K562 (cell line): ENCODE results near the gene TBC1D25. TPM values are rescaled to one million over a fixed set of nuclear protein-coding genes. Genes with fewer than 3 reads are reported as not detected.
"Not testable (repeated sequence)": the region's sequence is repeated elsewhere in the genome, so short reads cannot be mapped to it uniquely, and the experiment has no call there.

Experiments used
- ATAC-seq: fragments of 200-7000 bp; cut with Tn5 transposase; 3 replicates; pipeline ENCODE4 v1.9.1; 2020; ENCODE audit warnings: moderate library complexity
- BruUV-seq: library from RNA; stranded (reverse); fragments of 400-500 nt; replicated peaks from 2 replicates; lab custom pipeline; 2021; lab: Mats Ljungman, UMichigan
- CTCF ChIA-PET: fragments of 300-600 bp; formaldehyde crosslinking; extraction: SDS; loops from one replicate; lab custom pipeline; 2021; ENCODE audit warnings: low intra/inter-chr PET ratio; lab: Yijun Ruan, JAX
- POLR2A ChIA-PET: fragments of 300-600, 350-650 bp; sonication (Branson Sonifier 250); formaldehyde crosslinking; extraction: SDS; loops from one replicate; lab custom pipeline; 2021; ENCODE audit warnings: antibody characterized with exemption, inconsistent platforms; lab: Yijun Ruan, JAX
- DNase-seq, 4 experiments: peaks; one replicate each; pipeline versions ENCODE4 v3.0.0 to v3.0.0-alpha.2; 2011 to 2018; ENCODE audit warnings: low spot score in 3 of 4, mixed read lengths in 3 of 4; ENCODE audit errors: extremely low read depth in 1 of 4
- FAIRE-seq: peaks from 2 replicates; lab custom pipeline; 2011; peaks lifted over from hg19 to GRCh38; lab: Jason Lieb, UNC
- H2AFZ ChIP-seq: 2 replicates; pipeline ENCODE4 v1.6.0; 2011; ENCODE audit warnings: low read depth, low read length, control low read depth, inconsistent platforms
- H3K27ac ChIP-seq: fragments of 200-600 bp; 3 replicates; pipeline ENCODE4 v1.8.0; 2011; ENCODE audit warnings: low read depth, mild to moderate bottlenecking, control low read depth, inconsistent platforms, low read length, moderate library complexity, mixed read lengths; ENCODE audit errors: extremely low read depth
- H3K27me3 ChIP-seq, 2 experiments: fragments of 300-600 bp in 1 of 2; 2 replicates in 1 of 2; 3 replicates in 1 of 2; pipeline versions ENCODE4 v1.6.0 to v1.8.0; 2011; ENCODE audit warnings: inconsistent platforms in 2 of 2, low read length in 2 of 2, mild to moderate bottlenecking in 1 of 2, mixed read lengths in 1 of 2, moderate library complexity in 1 of 2; ENCODE audit not compliant: control insufficient read depth in 2 of 2, insufficient read depth in 2 of 2
- H3K36me3 ChIP-seq: fragments of 300-600 bp; 3 replicates; pipeline ENCODE4 v1.8.0; 2011; ENCODE audit warnings: mild to moderate bottlenecking, low read length, inconsistent platforms; ENCODE audit not compliant: control insufficient read depth, insufficient read depth
- H3K4me1 ChIP-seq, 2 experiments: fragments of 200-600 bp in 1 of 2; replicated peaks in 1 of 2; 2 replicates in 1 of 2; 3 replicates in 1 of 2; pipeline versions ENCODE4 v1.5.1 to v1.8.0; 2011; ENCODE audit warnings: inconsistent platforms in 2 of 2, low read length in 2 of 2, mild to moderate bottlenecking in 1 of 2, mixed read lengths in 1 of 2, moderate library complexity in 1 of 2; ENCODE audit not compliant: control insufficient read depth in 2 of 2, insufficient read depth in 2 of 2
- H3K4me2 ChIP-seq: 2 replicates; pipeline ENCODE4 v1.6.1; 2011; ENCODE audit warnings: low read length, control low read depth, inconsistent platforms, mixed read lengths; ENCODE audit not compliant: insufficient read depth
- H3K4me3 ChIP-seq: fragments of 200-600 bp; sonication (generic), shearing (Covaris generic); 2 replicates; pipeline ENCODE4 v1.5.1; 2016; ENCODE audit warnings: control low read depth, inconsistent platforms
- H3K79me2 ChIP-seq: fragments of 200-600 bp; 3 replicates; pipeline ENCODE4 v1.8.0; 2011; ENCODE audit warnings: low read length, inconsistent platforms; ENCODE audit not compliant: control insufficient read depth, insufficient read depth
- H3K9ac ChIP-seq, 2 experiments: 2 replicates each; pipeline versions ENCODE4 v1.6.0 to v1.6.1; 2011; ENCODE audit warnings: low read depth in 2 of 2, low read length in 2 of 2, control low read depth in 1 of 2, inconsistent platforms in 1 of 2, mild to moderate bottlenecking in 1 of 2, mixed read lengths in 1 of 2; ENCODE audit not compliant: insufficient read depth in 1 of 2
- H3K9me1 ChIP-seq: one replicate; pipeline ENCODE4 v1.6.0; 2011; ENCODE audit warnings: inconsistent platforms, mild to moderate bottlenecking, low read length, moderate library complexity; ENCODE audit not compliant: control insufficient read depth, insufficient read depth
- H3K9me3 ChIP-seq: replicated peaks from 2 replicates; pipeline ENCODE4 v1.5.1; 2011; ENCODE audit warnings: low read depth, low read length, inconsistent platforms; ENCODE audit not compliant: control insufficient read depth, insufficient read depth
- H4K20me1 ChIP-seq: replicated peaks from 2 replicates; pipeline ENCODE4 v1.6.1; 2011; ENCODE audit warnings: low read length, inconsistent platforms, mixed read lengths; ENCODE audit not compliant: control insufficient read depth, insufficient read depth
- CBFA2T3 ChIP-seq: fragments of 450-650 bp; IDR thresholded peaks from 2 replicates; pipeline ENCODE4 v1.6.1; 2017
- NR2C2 ChIP-seq, 2 experiments: fragments of 200-800 bp in 1 of 2; sonication (Bioruptor generic) in 1 of 2; sonication (generic) in 1 of 2; formaldehyde crosslinking in 1 of 2; IDR thresholded peaks; 2 replicates each; pipeline versions ENCODE4 v1.6.1 to v1.8.0; 2016 to 2022; ENCODE audit warnings: mild to moderate bottlenecking in 1 of 2, missing compliant biosample characterization in 1 of 2, missing genetic modification characterization in 1 of 2, missing genetic modification reagents in 1 of 2
- POLR3G ChIP-seq: IDR thresholded peaks from 2 replicates; pipeline ENCODE4 v1.6.1; 2011; ENCODE audit not compliant: insufficient read length, insufficient replicate concordance; ENCODE audit errors: extremely low read depth
- PRMT5 ChIP-seq: sonication (generic); formaldehyde crosslinking; IDR thresholded peaks from 2 replicates; pipeline ENCODE4 v1.5.0; 2020; ENCODE audit warnings: missing genetic modification reagents
- TEAD2 ChIP-seq: fragments of 450-650 bp; IDR thresholded peaks from 2 replicates; pipeline ENCODE4 v1.6.1; 2016; ENCODE audit warnings: missing genetic modification characterization, control low read depth, missing compliant biosample characterization
- WGBS: fragments of 100-300 bp; shearing (Covaris generic); methylation state at CpG from one replicate; pipeline ENCODE4 v1.1.6; 2016; ENCODE audit warnings: low coverage, mixed read lengths; ENCODE audit not compliant: insufficient coverage; ENCODE audit errors: missing lambda C conversion rate; 5-methylcytosine and 5-hydroxymethylcytosine counted together
- in situ Hi-C: fragments of 300-500 bp; cut with MboI; formaldehyde crosslinking; loops from 4 replicates; pipeline ENCODE4 v1.15.0; 2018; ENCODE audit warnings: inconsistent platforms, mixed read lengths
- intact Hi-C: fragments of 100-400 bp; cut with micrococcal nuclease; formaldehyde crosslinking; loops from 2 replicates; pipeline ENCODE4 v1.14.2; 2022
- polyA plus RNA-seq, 8 experiments: library from polyadenylated mRNA; depleted of rRNA in 4 of 8; stranded (reverse) in 5 of 8; unstranded in 3 of 8; fragments of >200 nt; fragmentation: Nextera tagmentation in 2 of 8; fragmentation: Illumina TruSeq in 1 of 8; extraction: Ambion mirVana in 2 of 8; extraction: Trizol in 1 of 8; gene quantifications; 2 replicates each; pipeline versions ENCODE4 v1.2.1 to v1.2.3, GENCODE V29; 2011 to 2014; ENCODE audit warnings: inconsistent platforms in 1 of 8, missing spikeins in 1 of 8
- total RNA-seq, 7 experiments: library from RNA; depleted of rRNA in 6 of 7; stranded (reverse); fragments of >200 nt in 6 of 7; fragmentation: Illumina TruSeq in 2 of 7; extraction: Trizol in 2 of 7; gene quantifications; 2 replicates each; pipeline versions ENCODE4 v1.2.1 to v1.2.3, GENCODE V29; 2011 to 2021; ENCODE audit warnings: low replicate concordance in 1 of 7
- TF ChIP-seq, protein P1 (sequence below), 3 experiments: IDR thresholded peaks in 2 of 3; conservative IDR thresholded peaks in 1 of 3; 2 replicates each; pipeline ENCODE4 v1.5.1; 2011 to 2012; ENCODE audit warnings: low read length in 3 of 3, mild to moderate bottlenecking in 3 of 3, control low read depth in 2 of 3, improper control_type of control experiment in 1 of 3, inconsistent platforms in 1 of 3, low read depth in 1 of 3, mixed read lengths in 1 of 3, moderate library complexity in 1 of 3; ENCODE audit not compliant: insufficient read depth in 2 of 3

Gene TBC1D25
- total and polyA plus RNA-seq, 9 of the 15 experiments (the other 6 are each of a cell fraction or from before 2014, with no cell fraction given) = 0.62 to 10.6 (median 3.9) TPM

DNA sequence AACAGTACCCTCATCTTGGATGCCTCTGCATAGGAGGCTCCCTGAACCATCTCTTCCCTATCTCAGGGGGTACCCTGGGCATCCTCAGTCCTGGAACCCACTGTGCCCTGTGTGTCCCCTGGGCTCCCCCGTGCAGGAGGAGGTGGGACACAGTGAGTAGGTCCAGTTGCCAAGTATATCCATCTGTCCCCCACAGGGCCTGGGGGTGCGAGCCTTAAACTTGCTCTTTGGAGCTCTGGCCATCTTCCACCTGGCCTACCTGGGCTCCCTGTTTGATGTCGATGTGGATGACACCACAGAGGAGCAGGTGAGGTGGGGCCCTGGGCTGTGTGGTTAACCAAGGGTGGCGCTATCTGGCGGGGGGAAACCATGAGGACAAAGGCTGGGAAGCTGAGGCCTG, 22.5 kb upstream of the TBC1D25 start (continued):
- TF ChIP-seq, protein P1, sequence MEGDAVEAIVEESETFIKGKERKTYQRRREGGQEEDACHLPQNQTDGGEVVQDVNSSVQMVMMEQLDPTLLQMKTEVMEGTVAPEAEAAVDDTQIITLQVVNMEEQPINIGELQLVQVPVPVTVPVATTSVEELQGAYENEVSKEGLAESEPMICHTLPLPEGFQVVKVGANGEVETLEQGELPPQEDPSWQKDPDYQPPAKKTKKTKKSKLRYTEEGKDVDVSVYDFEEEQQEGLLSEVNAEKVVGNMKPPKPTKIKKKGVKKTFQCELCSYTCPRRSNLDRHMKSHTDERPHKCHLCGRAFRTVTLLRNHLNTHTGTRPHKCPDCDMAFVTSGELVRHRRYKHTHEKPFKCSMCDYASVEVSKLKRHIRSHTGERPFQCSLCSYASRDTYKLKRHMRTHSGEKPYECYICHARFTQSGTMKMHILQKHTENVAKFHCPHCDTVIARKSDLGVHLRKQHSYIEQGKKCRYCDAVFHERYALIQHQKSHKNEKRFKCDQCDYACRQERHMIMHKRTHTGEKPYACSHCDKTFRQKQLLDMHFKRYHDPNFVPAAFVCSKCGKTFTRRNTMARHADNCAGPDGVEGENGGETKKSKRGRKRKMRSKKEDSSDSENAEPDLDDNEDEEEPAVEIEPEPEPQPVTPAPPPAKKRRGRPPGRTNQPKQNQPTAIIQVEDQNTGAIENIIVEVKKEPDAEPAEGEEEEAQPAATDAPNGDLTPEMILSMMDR (IDR thresholded peaks at IDR 0.05 in 2 of 3, conservative IDR thresholded peaks at IDR 0.05 in 1 of 3; ENCODE audit: insufficient read depth in 2 of 3, low read depth in 1 of 3, low read length in 3 of 3) = no peak
- no peak for TF ChIP-seq TEAD2 (tag)
- TF ChIP-seq CBFA2T3 = no peak
- TF ChIP-seq POLR3G = no peak
- no peak for TF ChIP-seq NR2C2 (CRISPR knock-in tag; IDR thresholded peaks at IDR 0.05)
- TF ChIP-seq NR2C2 (tag; IDR thresholded peaks at IDR 0.05) = no peak
- TF ChIP-seq PRMT5 (CRISPR knock-in tag) = no peak

DNA sequence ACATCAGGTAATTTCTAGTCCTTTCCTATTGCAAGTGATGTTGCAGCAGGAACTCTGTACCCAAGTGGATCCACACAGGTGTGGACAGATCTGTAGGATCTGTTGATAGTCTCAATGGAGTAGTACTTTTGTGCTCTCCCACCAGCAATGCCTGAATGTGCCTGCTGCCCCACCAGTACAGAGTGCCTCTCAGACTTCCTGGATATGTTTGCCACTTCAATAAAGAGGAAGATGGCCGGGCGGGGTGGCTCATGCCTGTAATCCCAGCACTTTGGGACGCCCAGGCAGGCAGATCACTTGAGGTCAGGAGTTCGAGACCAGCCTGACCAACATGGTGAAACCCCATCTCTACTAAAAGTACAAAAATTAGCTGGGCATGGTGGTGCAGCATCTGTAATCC, 20.0 kb upstream of the TBC1D25 start:
- H3K9me1 ChIP-seq, BruUV-seq, POLR2A ChIA-PET, intact Hi-C loops, DNase-seq, ATAC-seq, H3K27ac ChIP-seq, H3K9me3 ChIP-seq, H3K27me3 ChIP-seq, H3K4me2 ChIP-seq, H3K4me3 ChIP-seq, H3K36me3 ChIP-seq, H4K20me1 ChIP-seq, FAIRE-seq, in situ Hi-C loops, H3K9ac ChIP-seq, H2AFZ ChIP-seq, CTCF ChIA-PET: not testable (repeated sequence)
- 57% methylated on average over 4 of the region's 4 CpGs for WGBS
- Histone ChIP-seq H3K4me1 (peaks cover 9 to 17% of the 10 kb centered on the region in 2 experiments; a peak in 4 of 5 replicates), H3K79me2 (peaks cover 23% of the 10 kb centered on the region)
